NCI-H226 (cell line): Measurements from ENCODE around the gene TBX20.
"Not testable (repeated sequence)": the region's sequence is repeated elsewhere in the genome, so short reads cannot be mapped to it uniquely, and the experiment has no call there.

Experiments
- DNase-seq: peaks from one replicate; pipeline ENCODE4 v3.0.0-alpha.2; 2015

Gene TBX20

GRCh38 chr7:35255443-35256255 is 1.7 kb upstream of the TBX20 start:
- no peak for DNase-seq

GRCh38 chr7:35254496-35255442 is 869 bp upstream of the TBX20 start:
- no peak for DNase-seq

- no peak for DNase-seq
These were observed 515 bp downstream of the TBX20 start for GRCh38 chr7:35253460-35253709.

- DNase-seq, result no peak
These were observed 1.1 kb downstream of the TBX20 start for GRCh38 chr7:35252612-35253459.

GRCh38 chr7:35251606-35252310 is 2.1 kb downstream of the TBX20 start:
- no peak for DNase-seq

DNA sequence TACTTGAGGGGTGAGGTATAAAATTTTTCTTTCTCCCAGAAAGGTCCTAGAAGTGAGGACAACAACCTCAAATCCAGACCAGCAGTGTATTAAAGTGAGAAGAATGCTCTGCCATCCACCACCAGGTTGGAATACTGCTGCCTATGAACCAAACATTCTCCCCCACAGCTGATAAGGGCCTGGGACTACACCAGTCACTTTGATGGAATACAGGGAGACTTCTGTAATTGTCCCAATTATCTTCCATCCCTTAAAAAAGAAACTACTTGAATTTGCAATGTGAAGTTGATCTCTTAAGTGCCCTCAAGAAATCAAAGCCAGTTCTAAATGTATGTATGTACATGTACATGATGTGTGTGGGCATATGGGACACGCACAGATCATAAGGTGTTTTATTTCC is 3.0 kb downstream of the TBX20 start:
- no peak for DNase-seq

GRCh38 chr7:35250452-35250851 is 3.4 kb downstream of the TBX20 start:
- DNase-seq, result no peak

- DNase-seq, result no peak
These were observed 4.4 kb downstream of the TBX20 start for GRCh38 chr7:35249537-35249907.

DNA sequence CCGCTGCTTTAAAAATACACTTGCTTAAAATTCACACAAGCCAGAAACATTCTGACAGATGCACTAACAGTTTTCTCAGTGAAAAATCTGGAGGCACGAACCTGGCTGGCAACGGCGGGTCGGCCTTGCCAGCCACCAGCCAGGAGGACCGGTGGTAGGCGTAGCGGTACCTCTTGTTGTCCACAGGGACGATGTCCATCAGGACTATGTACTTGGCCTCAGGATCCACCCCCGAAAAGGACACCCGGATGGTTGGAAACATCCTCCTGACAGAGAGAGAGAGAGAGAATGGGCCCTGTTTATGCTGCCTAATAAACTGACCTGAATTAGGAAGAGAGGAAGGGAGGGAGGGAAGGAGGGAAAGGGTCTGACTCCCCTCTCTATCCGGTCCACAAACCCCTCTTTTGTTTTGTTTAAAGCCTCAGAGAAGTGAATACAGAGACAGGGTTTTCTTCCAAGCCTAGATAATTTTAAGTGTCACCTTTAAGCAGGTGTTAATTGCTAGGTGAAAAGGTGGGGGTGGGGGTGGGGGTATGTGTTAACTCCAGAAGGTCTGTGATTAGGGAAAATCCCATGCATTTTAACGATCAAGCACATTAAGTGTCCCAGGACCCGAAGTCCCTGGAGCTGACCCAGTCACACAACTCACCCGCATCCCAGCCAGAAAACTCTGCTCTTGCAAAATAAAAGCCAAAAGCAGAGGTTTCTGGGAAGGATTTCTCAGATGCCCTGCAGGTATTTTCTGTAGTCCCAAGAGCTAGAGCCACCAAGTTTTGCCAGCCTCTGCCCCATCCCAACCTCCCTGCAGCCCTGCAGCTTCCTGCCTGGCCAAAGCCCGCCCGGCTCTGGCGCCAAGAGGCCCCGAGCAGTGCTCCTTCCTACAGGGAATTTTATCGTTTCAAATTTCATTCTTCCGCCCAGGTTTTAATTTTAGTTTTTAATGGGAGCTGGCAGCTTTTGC is 5.0 kb downstream of the TBX20 start:
- no peak for DNase-seq

- no peak for DNase-seq
These were observed 7.1 kb downstream of the TBX20 start for GRCh38 chr7:35246819-35247218.

- DNase-seq, result no peak
These were observed 12.0 kb downstream of the TBX20 start for GRCh38 chr7:35241884-35242283.

GRCh38 chr7:35241436-35241835 is 12.5 kb downstream of the TBX20 start:
- DNase-seq, result no peak

GRCh38 chr7:35241008-35241407 is 12.9 kb downstream of the TBX20 start:
- not testable (repeated sequence) for DNase-seq

GRCh38 chr7:35238456-35238855 is 15.4 kb downstream of the TBX20 start:
- not testable (repeated sequence) for DNase-seq

GRCh38 chr7:35232994-35233393 is 20.9 kb downstream of the TBX20 start:
- no peak for DNase-seq

DNA sequence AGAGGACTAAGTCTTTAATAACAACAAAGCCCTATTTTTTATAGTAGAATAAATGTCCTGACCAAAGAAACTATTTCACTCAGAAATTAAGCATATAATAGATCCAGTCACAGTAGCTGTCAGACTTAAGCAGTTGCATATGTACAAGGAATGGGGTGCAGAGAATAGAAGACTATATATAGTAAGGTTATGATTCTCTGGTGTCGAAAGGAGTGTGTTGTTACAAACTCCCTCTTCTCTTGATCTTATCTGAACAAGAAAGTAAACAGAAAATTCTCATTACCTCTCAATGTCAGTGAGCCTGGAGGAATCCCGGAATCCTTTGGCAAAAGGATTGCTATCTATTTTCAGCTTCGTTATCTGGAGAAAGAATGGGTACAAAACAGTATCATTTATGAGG is 22.7 kb downstream of the TBX20 start:
- DNase-seq, result not testable (repeated sequence)

DNA sequence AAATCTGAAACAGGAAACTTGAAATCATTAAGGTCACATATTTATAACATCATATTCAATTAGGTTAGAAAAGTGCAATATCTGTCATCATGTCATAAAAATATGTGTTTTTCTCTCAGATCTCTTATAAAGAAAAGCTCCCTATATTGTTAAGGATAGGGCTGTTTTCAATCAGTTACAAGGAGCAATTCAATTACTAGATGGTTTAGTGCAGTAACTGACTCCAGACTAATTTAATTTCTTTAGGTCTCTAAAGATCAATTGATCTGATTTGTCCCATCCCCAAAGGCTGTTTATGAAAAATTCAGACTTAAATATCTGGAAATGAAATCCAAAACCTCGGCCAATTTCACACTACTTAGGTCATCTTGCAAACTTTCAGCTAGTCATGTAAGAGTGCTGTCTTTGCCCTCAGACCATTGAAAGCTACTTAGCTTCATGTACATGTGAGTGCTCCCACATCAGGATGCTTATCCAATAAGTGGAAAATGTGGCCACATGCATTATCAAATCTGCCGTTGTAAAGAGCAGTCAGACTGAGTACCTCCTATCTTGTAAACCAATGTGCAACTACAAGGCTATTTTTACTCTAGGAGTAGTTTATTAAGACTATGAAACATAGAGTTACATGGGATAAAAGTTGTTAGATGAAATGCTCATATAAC is 24.7 kb downstream of the TBX20 start:
- DNase-seq, result not testable (repeated sequence)

GRCh38 chr7:35228496-35229051 is 25.3 kb downstream of the TBX20 start:
- not testable (repeated sequence) for DNase-seq

GRCh38 chr7:35227438-35227837 is 26.5 kb downstream of the TBX20 start:
- DNase-seq, result not testable (repeated sequence)

DNA sequence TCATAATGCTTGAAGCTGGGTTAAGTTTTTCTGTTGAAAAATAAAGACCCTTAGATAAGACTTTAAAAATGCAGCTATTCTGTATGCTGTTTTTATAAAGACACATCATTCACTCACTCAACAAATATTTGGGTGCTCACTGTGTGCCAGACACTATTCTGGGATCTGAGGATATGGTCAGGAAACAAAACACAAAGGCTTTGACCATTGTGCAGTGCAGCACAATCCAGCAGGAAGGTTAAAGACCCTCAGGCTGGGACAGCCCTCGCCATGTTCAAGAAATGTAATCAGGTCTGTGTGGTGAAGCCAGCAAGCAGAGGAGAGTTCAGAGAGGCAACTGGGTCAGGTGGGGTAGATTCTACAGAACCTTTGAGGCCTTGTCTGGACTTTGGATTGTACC is 31.5 kb downstream of the TBX20 start:
- not testable (repeated sequence) for DNase-seq
